ENCODE data around the gene SEPTIN12.

The SEPTIN12 gene

GRCh38 chr16:4734063-4734729, 53.9 kb downstream of the SEPTIN12 start, which contains the start of the genes ANKS3 and DNAAF8:
ANKS3 (minus strand) TSS chr16:4734271; CDS start chr16:4730149, 4,122 bp downstream.
DNAAF8 (plus strand) TSS chr16:4734537; CDS start chr16:4736515, 1,978 bp downstream.
- peak; percentile 43; the same call in 1 of the 2 replicates for TF ChIP-seq POLR2AphosphoS5 (IDR thresholded peaks at IDR 0.05; ENCODE audit: low read depth, low read length)
- peak; percentile 64 to 79 for TF ChIP-seq REST (IDR thresholded peaks at IDR 0.05; ENCODE audit: insufficient read depth in 1 of 2, low read depth in 2 of 2, low read length in 2 of 2)
- TF ChIP-seq TAF1 (IDR thresholded peaks at IDR 0.05; ENCODE audit: borderline replicate concordance, insufficient read depth, low read length): 0 out of 2 replicates have a peak, but pooled peaks have one; percentile 11
- no peak for TF ChIP-seq SIN3A (IDR thresholded peaks at IDR 0.05; ENCODE audit: borderline replicate concordance, insufficient read depth, low read length)
- TF ChIP-seq FOXP2 (optimal IDR thresholded peaks at IDR 0.05; ENCODE audit: borderline replicate concordance, extremely low read depth, extremely low read length, insufficient read depth): peak; percentile 70

- TF ChIP-seq POLR2AphosphoS5 (IDR thresholded peaks at IDR 0.05; ENCODE audit: low read depth, low read length) (no peak), SIN3A (IDR thresholded peaks at IDR 0.05; ENCODE audit: borderline replicate concordance, insufficient read depth, low read length) (no peak), FOXP2 (optimal IDR thresholded peaks at IDR 0.05; ENCODE audit: borderline replicate concordance, extremely low read depth, extremely low read length, insufficient read depth) (no peak), REST (IDR thresholded peaks at IDR 0.05; ENCODE audit: insufficient read depth in 1 of 2, low read depth in 2 of 2, low read length in 2 of 2) (no peak), TAF1 (IDR thresholded peaks at IDR 0.05; ENCODE audit: borderline replicate concordance, insufficient read depth, low read length) (no peak)
Observed at GRCh38 chr16:4733747-4734062, 54.4 kb downstream of the SEPTIN12 start.

GRCh38 chr16:4733211-4733742, 54.9 kb downstream of the SEPTIN12 start:
- TF ChIP-seq POLR2AphosphoS5 (IDR thresholded peaks at IDR 0.05; ENCODE audit: low read depth, low read length) (no peak), FOXP2 (optimal IDR thresholded peaks at IDR 0.05; ENCODE audit: borderline replicate concordance, extremely low read depth, extremely low read length, insufficient read depth) (no peak), REST (IDR thresholded peaks at IDR 0.05; ENCODE audit: insufficient read depth in 1 of 2, low read depth in 2 of 2, low read length in 2 of 2) (no peak), SIN3A (IDR thresholded peaks at IDR 0.05; ENCODE audit: borderline replicate concordance, insufficient read depth, low read length) (no peak), TAF1 (IDR thresholded peaks at IDR 0.05; ENCODE audit: borderline replicate concordance, insufficient read depth, low read length) (no peak)

GRCh38 chr16:4729876-4730275, 58.3 kb downstream of the SEPTIN12 start:
- TF ChIP-seq POLR2AphosphoS5 (IDR thresholded peaks at IDR 0.05; ENCODE audit: low read depth, low read length) (no peak), SIN3A (IDR thresholded peaks at IDR 0.05; ENCODE audit: borderline replicate concordance, insufficient read depth, low read length) (no peak), REST (IDR thresholded peaks at IDR 0.05; ENCODE audit: insufficient read depth in 1 of 2, low read depth in 2 of 2, low read length in 2 of 2) (no peak), TAF1 (IDR thresholded peaks at IDR 0.05; ENCODE audit: borderline replicate concordance, insufficient read depth, low read length) (no peak), FOXP2 (optimal IDR thresholded peaks at IDR 0.05; ENCODE audit: borderline replicate concordance, extremely low read depth, extremely low read length, insufficient read depth) (no peak)
